ENCODE data around the gene HECTD2. TPM values are rescaled to one million over a fixed set of nuclear protein-coding genes. Genes with fewer than 3 reads are reported as not detected.
"Not testable (repeated sequence)": the region's sequence is repeated elsewhere in the genome, so short reads cannot be mapped to it uniquely, and the experiment has no call there.

Gene HECTD2
- polyA plus RNA-seq, 1 experiment, result 13.0 TPM

DNA sequence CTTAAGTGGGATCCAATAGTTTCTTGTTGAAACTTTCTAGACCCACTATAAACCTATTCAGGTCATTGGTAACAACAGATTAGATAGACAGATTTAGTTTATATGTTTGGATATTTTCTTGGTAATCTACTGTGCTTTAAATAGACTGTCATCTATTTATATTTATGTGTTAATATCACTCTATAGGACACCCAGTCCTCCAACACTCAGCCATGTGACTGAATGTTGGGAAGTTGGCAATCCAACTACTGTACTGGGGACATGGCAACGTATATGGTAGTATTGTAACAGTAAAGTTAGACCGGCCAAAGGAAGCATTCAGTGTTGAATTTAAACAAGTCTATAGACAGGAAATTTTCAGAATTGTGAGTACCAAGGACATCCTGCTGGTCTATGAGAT is 42.6 kb upstream of the HECTD2 start:
- TF ChIP-seq CTCF (IDR thresholded peaks at IDR 0.05; ENCODE audit: low read depth, low read length), result no peak
- DNase-seq (ENCODE audit: low read depth, low spot score), result no peak
- H3K9me3 ChIP-seq (ENCODE audit: control insufficient read depth, insufficient read depth, low read length), result no peaks in the 10 kb centered on the region
- no peak overlapping the region for H3K27ac ChIP-seq (ENCODE audit: low read depth, low read length)
- no peak overlapping the region for H3K4me3 ChIP-seq (ENCODE audit: low read depth, low read length)
- H3K27me3 ChIP-seq (ENCODE audit: control insufficient read depth, insufficient read depth, low read length), result no peaks in the 10 kb centered on the region
- ChIA-PET POLR2A (interaction anchor here (0.7 kb wide), 1 partner anchor 502 kb away, joined by 9 read pairs; no protein-coding TSS in a partner anchor), CTCF (interaction anchor here (1.7 kb wide), 1 partner anchor 69 kb away, joined by 16 read pairs; no protein-coding TSS in a partner anchor)

DNA sequence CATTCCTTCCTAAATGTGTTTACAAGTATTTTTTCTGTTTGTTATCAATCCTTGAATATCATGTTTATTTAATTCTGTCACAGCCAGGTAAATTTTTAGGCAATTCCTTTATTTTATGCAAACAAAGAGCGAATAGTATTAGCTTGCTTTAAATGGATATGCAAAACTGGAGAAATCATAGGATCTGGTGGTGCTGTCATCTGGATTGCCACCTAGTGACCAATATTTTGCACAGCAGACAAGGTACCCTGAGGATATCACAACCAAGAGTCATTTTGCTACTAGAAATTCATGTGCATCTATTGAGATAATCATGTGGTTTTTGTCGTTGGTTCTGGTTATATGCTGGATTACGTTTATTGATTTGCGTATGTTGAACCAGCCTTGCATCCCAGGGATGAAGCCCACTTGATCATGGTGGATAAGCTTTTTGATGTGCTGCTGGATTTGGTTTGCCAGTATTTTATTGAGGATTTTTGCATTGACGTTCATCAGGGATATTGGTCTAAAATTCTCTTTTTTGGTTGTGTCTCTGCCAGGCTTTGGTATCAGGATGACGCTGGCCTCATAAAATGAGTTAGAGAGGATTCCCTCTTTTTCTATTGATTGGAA is 40.1 kb upstream of the HECTD2 start:
- H3K27ac ChIP-seq (ENCODE audit: low read depth, low read length); POLR2A ChIA-PET; H3K4me3 ChIP-seq (ENCODE audit: low read depth, low read length); H3K27me3 ChIP-seq (ENCODE audit: control insufficient read depth, insufficient read depth, low read length); H3K9me3 ChIP-seq (ENCODE audit: control insufficient read depth, insufficient read depth, low read length); DNase-seq (ENCODE audit: low read depth, low spot score): not testable (repeated sequence)
- CTCF ChIA-PET, result interaction anchor here (0.6 to 1.9 kb wide), 11 partner anchors 9 to 490 kb away, joined by 3 to 63 read pairs (median 4); no protein-coding TSS in a partner anchor
- TF ChIP-seq CTCF (IDR thresholded peaks at IDR 0.05; ENCODE audit: low read depth, low read length), result peak; percentile 59

DNA sequence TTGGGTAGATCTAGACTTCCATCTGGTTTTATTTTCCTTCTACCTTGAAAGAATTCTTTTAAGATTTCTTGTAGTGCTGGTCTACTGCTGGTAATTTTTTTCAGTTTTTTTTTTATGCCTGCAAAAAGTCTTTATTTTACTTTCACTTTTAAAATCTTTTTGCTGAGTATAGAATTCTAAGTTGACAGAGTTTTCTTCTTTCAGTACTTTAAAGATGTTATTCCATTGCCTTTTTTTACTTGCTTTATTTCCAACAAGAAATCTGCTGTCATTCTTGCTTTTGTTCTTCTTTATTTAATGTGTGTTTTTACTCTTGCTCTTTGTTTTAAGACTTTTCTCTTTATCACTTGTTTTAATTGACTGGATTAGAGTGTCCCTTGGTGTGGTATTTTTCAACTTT is 36.1 kb upstream of the HECTD2 start:
- H3K9me3 ChIP-seq (ENCODE audit: control insufficient read depth, insufficient read depth, low read length), result peaks cover 3% of the 10 kb centered on the region; the same call in 1 of the 2 replicates
- no peak for DNase-seq (ENCODE audit: low read depth, low spot score)
- no peak overlapping the region for H3K4me3 ChIP-seq (ENCODE audit: low read depth, low read length)
- no peak for TF ChIP-seq CTCF (IDR thresholded peaks at IDR 0.05; ENCODE audit: low read depth, low read length)
- ChIA-PET CTCF (interaction anchor here (1.3 kb wide), 1 partner anchor 16 kb away, joined by 7 read pairs; no protein-coding TSS in a partner anchor), POLR2A (no interaction called here)
- no peak overlapping the region for H3K27ac ChIP-seq (ENCODE audit: low read depth, low read length)
- no peaks in the 10 kb centered on the region for H3K27me3 ChIP-seq (ENCODE audit: control insufficient read depth, insufficient read depth, low read length)

GRCh38 chr10:91378061-91378460 is 32.1 kb upstream of the HECTD2 start:
- Histone ChIP-seq H3K27ac (ENCODE audit: low read depth, low read length) (no peak overlapping the region), H3K9me3 (ENCODE audit: control insufficient read depth, insufficient read depth, low read length) (peaks cover 3% of the 10 kb centered on the region; the same call in 1 of the 2 replicates), H3K4me3 (ENCODE audit: low read depth, low read length) (no peak overlapping the region), H3K27me3 (ENCODE audit: control insufficient read depth, insufficient read depth, low read length) (no peaks in the 10 kb centered on the region)
- TF ChIP-seq CTCF (IDR thresholded peaks at IDR 0.05; ENCODE audit: low read depth, low read length), result no peak
- DNase-seq (ENCODE audit: low read depth, low spot score), result no peak
- ChIA-PET CTCF (interaction anchor here (0.8 to 2.5 kb wide), 3 partner anchors 9 to 80 kb away, joined by 3 to 7 read pairs (median 4); no protein-coding TSS in a partner anchor), POLR2A (no interaction called here)

DNA sequence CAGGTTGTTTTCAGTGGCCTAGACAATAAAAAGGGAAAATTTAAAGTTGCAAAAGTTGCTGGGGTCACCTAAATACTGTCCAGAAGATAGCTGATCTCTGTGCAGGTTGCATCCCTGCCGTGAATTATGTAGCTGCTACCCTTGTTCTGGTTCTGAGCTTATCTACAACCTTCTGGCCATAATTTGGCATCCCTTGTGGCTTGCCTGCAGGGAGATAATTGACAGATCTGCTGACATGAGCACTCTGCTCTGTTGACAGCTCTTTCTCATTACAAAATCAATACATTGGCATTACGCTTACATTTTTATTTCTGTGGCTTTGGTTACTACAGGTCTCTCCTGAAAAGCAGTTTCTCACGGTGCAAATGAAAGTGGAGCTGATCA is 29.3 kb upstream of the HECTD2 start:
- H3K27ac ChIP-seq (ENCODE audit: low read depth, low read length), result no peak overlapping the region
- ChIA-PET CTCF (interaction anchor here (0.9 to 2.2 kb wide), 4 partner anchors 9 to 255 kb away, joined by 4 to 9 read pairs (median 6); no protein-coding TSS in a partner anchor), POLR2A (no interaction called here)
- no peak overlapping the region for H3K4me3 ChIP-seq (ENCODE audit: low read depth, low read length)
- TF ChIP-seq CTCF (IDR thresholded peaks at IDR 0.05; ENCODE audit: low read depth, low read length), result no peak
- no peaks in the 10 kb centered on the region; the same call in 1 of the 2 replicates for H3K9me3 ChIP-seq (ENCODE audit: control insufficient read depth, insufficient read depth, low read length)
- no peak for DNase-seq (ENCODE audit: low read depth, low spot score)
- peaks cover 10% of the 10 kb centered on the region for H3K27me3 ChIP-seq (ENCODE audit: control insufficient read depth, insufficient read depth, low read length)

All from AG04450 (cell line).